Muscle layer of colon (tissue), 2 donors: ENCODE measurements around the gene PHLDA1.

Experiments
- H3K27ac ChIP-seq: one replicate; pipeline ENCODE4 v1.7.0; 2013; ENCODE audit warnings: low read depth, mild to moderate bottlenecking, low read length, moderate library complexity
- H3K27me3 ChIP-seq, 2 donors: one replicate each; pipeline ENCODE4 v1.7.0; 2013; ENCODE audit warnings: low read length in 2 of 2, mild to moderate bottlenecking in 2 of 2; ENCODE audit not compliant: insufficient read depth in 2 of 2, control insufficient read depth in 1 of 2
- H3K36me3 ChIP-seq: one replicate; pipeline ENCODE4 v1.7.0; 2013; ENCODE audit warnings: mild to moderate bottlenecking, low read length; ENCODE audit not compliant: insufficient read depth
- H3K4me1 ChIP-seq: one replicate; pipeline ENCODE4 v1.7.0; 2013; ENCODE audit warnings: mild to moderate bottlenecking, low read length; ENCODE audit not compliant: insufficient read depth
- H3K4me3 ChIP-seq, 2 donors: one replicate each; pipeline ENCODE4 v1.7.0; 2013; ENCODE audit warnings: low read length in 2 of 2, low read depth in 1 of 2, mild to moderate bottlenecking in 1 of 2, moderate library complexity in 1 of 2
- H3K9ac ChIP-seq: one replicate; pipeline ENCODE4 v1.7.0; 2013; ENCODE audit warnings: low read length
- H3K9me3 ChIP-seq: one replicate; pipeline ENCODE4 v1.7.0; 2013; ENCODE audit warnings: mild to moderate bottlenecking, low read length
- donor health status: abdominal sarcoma.
- donor health status: Adenocarcinoma of cecum.

The PHLDA1 gene

GRCh38 chr12:76037130-76038103 is 5.8 kb upstream of the PHLDA1 start:
- Histone ChIP-seq H3K9me3 (no peaks in the 10 kb centered on the region), H3K27ac (no peak overlapping the region), H3K4me3 (no peak overlapping the region), H3K4me1 (peaks cover 9% of the 10 kb centered on the region), H3K27me3 (no peaks in the 10 kb centered on the region), H3K36me3 (no peaks in the 10 kb centered on the region), H3K9ac (no peak overlapping the region)

GRCh38 chr12:76035045-76035444 is 3.5 kb upstream of the PHLDA1 start:
- H3K4me3 ChIP-seq: no peak overlapping the region

GRCh38 chr12:76033081-76034011 is 1.8 kb upstream of the PHLDA1 start:
- H3K9ac ChIP-seq: peak overlapping the region; percentile 34
- no peaks in the 10 kb centered on the region for H3K9me3 ChIP-seq
- no peaks in the 10 kb centered on the region for H3K36me3 ChIP-seq
- H3K4me1 ChIP-seq: peaks cover 17% of the 10 kb centered on the region
- no peak overlapping the region for H3K4me3 ChIP-seq
- peaks cover 0 to 4% of the 10 kb centered on the region in 2 donors for H3K27me3 ChIP-seq
- peak overlapping the region; percentile 80 for H3K27ac ChIP-seq

More at GRCh38 chr12:76035045-76035444, 3.5 kb upstream of the PHLDA1 start:
- Histone ChIP-seq H3K36me3 (no peaks in the 10 kb centered on the region), H3K9me3 (no peaks in the 10 kb centered on the region), H3K27me3 (no peaks in the 10 kb centered on the region), H3K9ac (no peak overlapping the region), H3K27ac (no peak overlapping the region), H3K4me1 (peaks cover 15% of the 10 kb centered on the region)

- H3K9ac ChIP-seq: peak overlapping the region; percentile 34
- H3K9me3 ChIP-seq: no peaks in the 10 kb centered on the region
- peak overlapping the region; percentile 83 to 84 for H3K4me3 ChIP-seq
- H3K4me1 ChIP-seq: peaks cover 17% of the 10 kb centered on the region
- peak overlapping the region; percentile 80 for H3K27ac ChIP-seq
- peaks cover 0 to 5% of the 10 kb centered on the region in 2 donors for H3K27me3 ChIP-seq
- H3K36me3 ChIP-seq: no peaks in the 10 kb centered on the region
Measured at GRCh38 chr12:76032043-76032981, 736 bp upstream of the PHLDA1 start.

- H3K4me1 ChIP-seq: peaks cover 17% of the 10 kb centered on the region
Measured at GRCh38 chr12:76031081-76031413, 529 bp downstream of the PHLDA1 start.

GRCh38 chr12:76030341-76031080 is 1.1 kb downstream of the PHLDA1 start:
- H3K36me3 ChIP-seq: no peaks in the 10 kb centered on the region
- peaks cover 0 to 5% of the 10 kb centered on the region in 2 donors for H3K27me3 ChIP-seq
- H3K4me3 ChIP-seq: peak overlapping the region; percentile 83 to 84
- peak overlapping the region; percentile 80 for H3K27ac ChIP-seq
- H3K9me3 ChIP-seq: no peaks in the 10 kb centered on the region
- H3K9ac ChIP-seq: peak overlapping the region; percentile 30
- H3K4me1 ChIP-seq: peaks cover 17% of the 10 kb centered on the region

More at GRCh38 chr12:76031081-76031413, 529 bp downstream of the PHLDA1 start:
- Histone ChIP-seq H3K4me3 (peak overlapping the region; percentile 83 to 84), H3K36me3 (no peaks in the 10 kb centered on the region), H3K27ac (peak overlapping the region; percentile 80), H3K9ac (peak overlapping the region; percentile 26), H3K9me3 (no peaks in the 10 kb centered on the region), H3K27me3 (peaks cover 0 to 5% of the 10 kb centered on the region in 2 donors)

GRCh38 chr12:76029982-76030340 is 1.6 kb downstream of the PHLDA1 start:
- H3K27ac ChIP-seq: no peak overlapping the region
- H3K9ac ChIP-seq: peak overlapping the region; percentile 30
- H3K9me3 ChIP-seq: no peaks in the 10 kb centered on the region
- no peaks in the 10 kb centered on the region for H3K36me3 ChIP-seq
- peaks cover 17% of the 10 kb centered on the region for H3K4me1 ChIP-seq
- peaks cover 0 to 5% of the 10 kb centered on the region in 2 donors for H3K27me3 ChIP-seq
- peak overlapping the region; percentile 83 to 84 for H3K4me3 ChIP-seq

- Histone ChIP-seq H3K27me3 (peaks cover 0 to 5% of the 10 kb centered on the region in 2 donors), H3K9me3 (no peaks in the 10 kb centered on the region), H3K4me1 (peaks cover 17% of the 10 kb centered on the region), H3K9ac (no peak overlapping the region), H3K27ac (no peak overlapping the region), H3K36me3 (no peaks in the 10 kb centered on the region), H3K4me3 (peak overlapping the region; percentile 21 to 38)
Measured at GRCh38 chr12:76028571-76029277, 2.9 kb downstream of the PHLDA1 start.

- Histone ChIP-seq H3K27me3 (peaks cover 0 to 5% of the 10 kb centered on the region in 2 donors), H3K4me1 (peaks cover 8% of the 10 kb centered on the region), H3K36me3 (no peaks in the 10 kb centered on the region), H3K4me3 (no peak overlapping the region), H3K9ac (no peak overlapping the region), H3K9me3 (no peaks in the 10 kb centered on the region), H3K27ac (no peak overlapping the region)
Measured at GRCh38 chr12:76026643-76027063, 4.9 kb downstream of the PHLDA1 start.
